Glutamatergic neuron (in vitro differentiated cells): ENCODE results near the gene ARHGEF38. TPM values are rescaled to one million over a fixed set of nuclear protein-coding genes. Genes with fewer than 3 reads are reported as not detected.

Source experiments
- DNase-seq: peaks from one replicate; pipeline ENCODE4 v3.0.0; 2022
- H3K27ac Mint-ChIP-seq: one replicate; pipeline ENCODE4 v1.8.0; 2020; ENCODE audit warnings: mild to moderate bottlenecking, mixed read lengths, inconsistent platforms; ENCODE audit not compliant: unreplicated experiment
- H3K27me3 Mint-ChIP-seq: one replicate; pipeline ENCODE4 v1.8.0; 2020; ENCODE audit warnings: mild to moderate bottlenecking, moderate library complexity, mixed read lengths, inconsistent platforms; ENCODE audit not compliant: unreplicated experiment
- H3K36me3 Mint-ChIP-seq: one replicate; pipeline ENCODE4 v1.8.0; 2020; ENCODE audit warnings: mild to moderate bottlenecking, mixed read lengths, inconsistent platforms; ENCODE audit not compliant: unreplicated experiment
- H3K4me1 Mint-ChIP-seq: one replicate; pipeline ENCODE4 v1.8.0; 2020; ENCODE audit warnings: mild to moderate bottlenecking, low read depth, mixed read lengths, inconsistent platforms; ENCODE audit not compliant: unreplicated experiment
- H3K4me3 Mint-ChIP-seq: one replicate; pipeline ENCODE4 v1.8.0; 2020; ENCODE audit warnings: mild to moderate bottlenecking, mixed read lengths, inconsistent platforms; ENCODE audit not compliant: unreplicated experiment
- H3K9me3 Mint-ChIP-seq: one replicate; pipeline ENCODE4 v1.8.0; 2020; ENCODE audit warnings: mild to moderate bottlenecking, moderate library complexity, mixed read lengths, inconsistent platforms; ENCODE audit not compliant: unreplicated experiment
- total RNA-seq: library from RNA; stranded (reverse); fragmentation: NEBNext Ultra II Directional; extraction: Animal tissue kit (Norgen Biotek cat#: 25700); gene quantifications from one replicate; pipeline ENCODE4 v1.2.1, GENCODE V29; 2021; ENCODE audit not compliant: unreplicated experiment
- TF ChIP-seq, protein P1 (sequence below): fragments of 200-600 bp; sonication (generic); IDR thresholded peaks from one replicate; pipeline ENCODE4 v1.5.0; 2021; ENCODE audit not compliant: partially characterized antibody, unreplicated experiment

The ARHGEF38 gene
- total RNA-seq, 1 donor from 2014 or later = not detected

DNA sequence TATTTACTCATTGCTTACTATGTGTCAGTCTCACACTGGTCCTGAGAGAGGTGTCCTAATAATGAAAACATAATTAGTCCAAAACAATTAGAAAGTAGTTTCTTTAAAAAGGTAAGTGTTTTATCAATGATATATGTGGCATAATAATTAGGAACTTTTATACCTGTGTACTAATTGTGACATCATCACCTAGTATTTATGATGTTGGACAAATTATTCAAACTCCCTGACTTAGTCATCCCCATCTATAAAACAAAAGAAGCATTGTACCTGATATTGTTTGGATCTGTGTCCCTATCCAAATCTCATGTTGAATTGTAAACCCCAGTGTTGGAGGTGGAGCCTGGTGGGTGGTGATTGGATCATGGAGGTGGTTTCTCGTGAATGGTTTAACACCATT is 15.8 kb upstream of the ARHGEF38 start:
- TF ChIP-seq, protein P1, sequence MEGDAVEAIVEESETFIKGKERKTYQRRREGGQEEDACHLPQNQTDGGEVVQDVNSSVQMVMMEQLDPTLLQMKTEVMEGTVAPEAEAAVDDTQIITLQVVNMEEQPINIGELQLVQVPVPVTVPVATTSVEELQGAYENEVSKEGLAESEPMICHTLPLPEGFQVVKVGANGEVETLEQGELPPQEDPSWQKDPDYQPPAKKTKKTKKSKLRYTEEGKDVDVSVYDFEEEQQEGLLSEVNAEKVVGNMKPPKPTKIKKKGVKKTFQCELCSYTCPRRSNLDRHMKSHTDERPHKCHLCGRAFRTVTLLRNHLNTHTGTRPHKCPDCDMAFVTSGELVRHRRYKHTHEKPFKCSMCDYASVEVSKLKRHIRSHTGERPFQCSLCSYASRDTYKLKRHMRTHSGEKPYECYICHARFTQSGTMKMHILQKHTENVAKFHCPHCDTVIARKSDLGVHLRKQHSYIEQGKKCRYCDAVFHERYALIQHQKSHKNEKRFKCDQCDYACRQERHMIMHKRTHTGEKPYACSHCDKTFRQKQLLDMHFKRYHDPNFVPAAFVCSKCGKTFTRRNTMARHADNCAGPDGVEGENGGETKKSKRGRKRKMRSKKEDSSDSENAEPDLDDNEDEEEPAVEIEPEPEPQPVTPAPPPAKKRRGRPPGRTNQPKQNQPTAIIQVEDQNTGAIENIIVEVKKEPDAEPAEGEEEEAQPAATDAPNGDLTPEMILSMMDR = no peak
- Mint-ChIP-seq H3K4me3 (no peak overlapping the region), H3K9me3 (no peaks in the 10 kb centered on the region), H3K36me3 (no peaks in the 10 kb centered on the region), H3K27ac (no peak overlapping the region), H3K27me3 (no peaks in the 10 kb centered on the region), H3K4me1 (no peaks in the 10 kb centered on the region)
- no peak for DNase-seq

DNA sequence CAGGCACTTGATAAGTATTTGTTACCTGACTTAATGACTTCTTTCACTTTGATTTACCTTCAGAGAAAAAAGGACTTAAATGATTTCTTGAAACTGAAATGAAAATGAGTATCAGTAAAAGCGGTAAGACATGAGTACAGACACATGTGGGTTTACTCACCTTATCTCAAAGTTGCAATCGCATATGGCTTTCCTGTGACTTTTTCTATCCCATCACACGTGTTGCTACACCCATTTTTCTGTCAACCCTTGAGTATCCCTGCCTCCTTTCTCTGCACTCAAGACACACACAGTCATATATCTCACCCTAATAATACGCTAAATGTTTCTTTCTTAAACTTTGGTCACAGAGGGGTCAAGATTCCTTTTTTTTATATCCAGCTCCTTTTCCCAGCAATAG is 11.0 kb upstream of the ARHGEF38 start:
- no peaks in the 10 kb centered on the region for H3K27me3 Mint-ChIP-seq
- no peaks in the 10 kb centered on the region for H3K36me3 Mint-ChIP-seq
- H3K4me1 Mint-ChIP-seq = no peaks in the 10 kb centered on the region

DNA sequence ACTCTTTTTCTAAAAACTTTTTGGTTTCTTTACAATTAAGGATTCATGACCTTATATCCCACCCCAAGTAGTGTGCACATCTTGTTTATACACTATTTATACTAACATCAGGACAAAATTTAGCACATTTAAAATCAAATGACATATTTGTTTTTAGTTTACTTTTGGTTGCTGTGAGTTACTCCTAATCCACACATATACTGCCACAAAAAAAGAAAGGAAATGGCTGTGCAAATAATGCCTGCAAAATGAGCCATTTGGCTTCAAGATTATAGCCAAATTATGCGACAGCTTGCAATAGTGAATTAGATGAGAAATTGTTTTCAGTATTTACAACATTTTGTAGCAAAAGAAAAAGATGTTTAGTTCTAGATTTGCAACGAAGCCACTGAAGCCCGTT is 10.4 kb upstream of the ARHGEF38 start:
- no peaks in the 10 kb centered on the region for H3K4me1 Mint-ChIP-seq
- peaks cover 2% of the 10 kb centered on the region for H3K9me3 Mint-ChIP-seq
- no peak for DNase-seq
- TF ChIP-seq, protein P1 = no peak
- no peak overlapping the region for H3K27ac Mint-ChIP-seq
- no peak overlapping the region for H3K4me3 Mint-ChIP-seq
- H3K27me3 Mint-ChIP-seq = no peaks in the 10 kb centered on the region
- H3K36me3 Mint-ChIP-seq = no peaks in the 10 kb centered on the region

More for the DNA sequence above, 11.0 kb upstream of the ARHGEF38 start:
- no peak overlapping the region for H3K4me3 Mint-ChIP-seq
- H3K9me3 Mint-ChIP-seq = peaks cover 2% of the 10 kb centered on the region
- DNase-seq = no peak
- TF ChIP-seq, protein P1 = no peak
- no peak overlapping the region for H3K27ac Mint-ChIP-seq

DNA sequence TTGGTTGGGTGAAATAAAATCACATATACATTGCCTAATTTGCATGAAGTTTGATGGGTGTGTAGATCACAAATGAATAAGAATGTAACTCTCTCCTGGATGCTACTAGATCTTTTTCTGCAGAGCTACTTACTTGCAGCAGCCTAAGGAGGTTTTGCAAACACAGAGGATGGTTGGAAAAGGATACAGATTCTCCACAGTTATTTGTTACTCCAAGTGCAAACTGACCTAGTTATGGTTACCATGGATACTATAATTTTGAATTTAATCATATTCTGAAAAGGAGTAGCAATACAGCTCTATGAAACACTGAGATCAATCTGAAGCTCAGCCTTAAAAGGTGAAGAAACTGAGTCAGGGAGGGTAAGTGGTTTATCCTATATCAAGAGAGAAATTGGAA is 9.1 kb upstream of the ARHGEF38 start:
- Mint-ChIP-seq H3K4me3 (no peak overlapping the region), H3K27me3 (no peaks in the 10 kb centered on the region), H3K36me3 (no peaks in the 10 kb centered on the region), H3K27ac (no peak overlapping the region), H3K4me1 (no peaks in the 10 kb centered on the region), H3K9me3 (peaks cover 2% of the 10 kb centered on the region)
- TF ChIP-seq, protein P1 = no peak
- DNase-seq = no peak

DNA sequence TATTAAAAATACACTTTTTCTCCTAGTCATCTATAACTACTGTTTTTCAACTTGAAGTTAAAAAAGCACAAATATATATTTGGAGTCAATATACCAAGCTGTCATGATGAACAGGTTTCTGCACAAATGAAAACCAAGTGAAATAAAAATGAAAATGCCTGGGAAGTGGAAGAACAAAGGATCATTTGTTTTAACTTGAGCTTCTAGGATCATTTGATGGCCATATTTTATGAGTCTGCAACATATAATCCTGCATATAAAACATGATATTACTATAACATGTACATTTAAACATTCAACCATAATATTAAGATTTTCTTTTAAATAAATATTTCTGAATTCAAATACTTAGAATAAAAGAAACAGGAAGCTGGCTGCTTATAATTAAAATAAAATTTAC is 8.5 kb upstream of the ARHGEF38 start:
- H3K27ac Mint-ChIP-seq = no peak overlapping the region
- no peak overlapping the region for H3K4me3 Mint-ChIP-seq
- H3K27me3 Mint-ChIP-seq = no peaks in the 10 kb centered on the region
- DNase-seq = no peak
- no peaks in the 10 kb centered on the region for H3K4me1 Mint-ChIP-seq
- no peaks in the 10 kb centered on the region for H3K36me3 Mint-ChIP-seq
- TF ChIP-seq, protein P1 = no peak
- H3K9me3 Mint-ChIP-seq = peaks cover 2% of the 10 kb centered on the region
